NCI-H2081 treated with DMSO at 0.1 percent for 48 hours (cell line): ENCODE results near the gene CNTN3.

ENCODE experiments used
- DNase-seq: peaks from one replicate; lab custom pipeline; 2025; lab: John Stamatoyannopoulos, UW

The CNTN3 gene

DNA sequence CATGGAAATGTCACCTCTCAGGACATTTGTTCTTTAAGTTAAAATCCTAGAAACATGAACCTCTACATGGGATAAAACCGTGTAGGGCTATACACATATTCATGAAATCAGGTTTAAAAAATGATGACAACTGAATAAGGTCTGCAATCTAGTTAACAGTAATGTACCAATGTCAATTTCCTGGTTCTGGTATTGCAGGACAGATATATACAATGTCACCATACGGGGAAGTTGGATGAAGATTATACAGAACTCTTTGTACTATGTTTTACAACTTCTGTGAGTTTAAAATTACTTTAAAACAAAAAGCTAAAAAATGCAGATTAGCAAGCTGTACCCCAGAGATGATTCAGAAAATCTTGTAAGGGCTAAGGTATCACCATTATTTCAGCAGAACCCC, 6.7 kb downstream of the CNTN3 start:
- DNase-seq = no peak

DNA sequence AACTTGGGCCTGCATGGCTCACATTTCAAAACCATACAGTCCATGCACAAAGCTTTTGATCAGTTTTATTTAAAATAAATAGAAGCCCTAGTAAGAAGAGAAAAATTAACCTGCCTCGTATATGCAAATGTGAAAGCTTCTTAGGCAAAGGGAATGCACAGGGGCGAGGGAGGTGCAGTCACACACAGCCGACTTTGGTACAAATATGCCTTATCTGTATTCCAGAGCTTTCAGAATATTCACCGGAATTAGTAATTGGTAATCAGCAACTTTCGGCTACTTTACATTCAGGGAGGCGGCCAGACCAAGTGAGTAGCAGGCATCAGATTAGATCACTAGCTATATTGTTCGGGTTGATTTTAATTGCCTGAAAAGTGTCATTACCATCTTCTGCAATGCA, 7.5 kb downstream of the CNTN3 start:
- no peak for DNase-seq

DNA sequence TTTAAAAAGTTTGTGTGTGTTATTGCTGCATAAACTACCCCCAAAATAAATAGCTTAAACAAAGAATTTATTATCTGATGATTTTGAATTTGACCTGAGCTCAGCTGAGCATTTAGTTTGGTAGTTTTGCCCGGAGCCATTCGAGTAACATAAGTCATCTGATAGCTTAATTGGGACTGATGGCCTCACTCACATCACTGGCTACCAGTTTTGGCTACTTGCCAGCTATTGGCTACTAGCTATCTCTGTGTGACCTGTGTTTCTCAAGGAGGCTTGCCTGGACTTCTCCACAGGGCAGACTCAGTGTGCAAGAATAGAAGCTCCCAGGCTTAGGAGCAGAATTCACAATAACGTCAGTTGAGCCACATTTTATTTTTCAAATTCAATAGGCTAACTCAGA, 9.0 kb downstream of the CNTN3 start:
- no peak for DNase-seq

DNA sequence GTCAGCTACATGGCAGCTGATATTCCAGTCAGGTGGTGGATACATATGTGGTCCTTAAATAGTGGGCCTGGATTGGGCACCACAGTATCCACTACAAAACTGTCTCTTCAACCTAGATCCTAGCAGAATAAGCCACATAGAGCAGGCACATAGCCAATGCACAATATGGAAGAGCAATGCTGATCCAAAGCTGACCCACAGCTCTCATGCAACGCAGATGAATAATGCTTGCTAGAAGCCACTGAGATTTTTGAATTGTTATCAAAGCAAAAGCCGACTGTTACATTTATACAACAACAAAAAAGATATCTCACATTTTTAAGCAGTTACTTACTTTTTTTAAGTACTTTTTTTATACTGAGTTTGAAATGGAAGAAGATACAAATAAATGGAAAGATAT, 11.2 kb downstream of the CNTN3 start:
- DNase-seq = no peak

DNA sequence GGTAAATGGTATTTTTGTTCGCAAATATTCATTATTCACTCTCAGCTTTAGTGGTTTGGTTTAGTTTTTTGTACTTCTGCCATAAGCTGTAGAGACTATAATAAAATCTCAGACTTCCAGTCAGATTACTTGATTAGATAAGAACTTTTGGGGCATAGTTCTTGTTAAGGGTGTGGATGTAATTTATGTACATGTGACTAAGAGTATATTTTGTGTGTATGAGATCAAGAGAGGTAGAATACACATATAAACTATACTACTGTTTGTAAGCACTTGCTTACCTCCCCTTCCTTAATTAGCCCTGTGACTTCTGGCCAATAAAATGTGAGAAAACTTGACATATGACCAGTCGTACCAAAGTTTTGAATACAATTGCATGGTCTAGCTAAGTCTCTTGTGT, 12.0 kb downstream of the CNTN3 start:
- DNase-seq = no peak

DNA sequence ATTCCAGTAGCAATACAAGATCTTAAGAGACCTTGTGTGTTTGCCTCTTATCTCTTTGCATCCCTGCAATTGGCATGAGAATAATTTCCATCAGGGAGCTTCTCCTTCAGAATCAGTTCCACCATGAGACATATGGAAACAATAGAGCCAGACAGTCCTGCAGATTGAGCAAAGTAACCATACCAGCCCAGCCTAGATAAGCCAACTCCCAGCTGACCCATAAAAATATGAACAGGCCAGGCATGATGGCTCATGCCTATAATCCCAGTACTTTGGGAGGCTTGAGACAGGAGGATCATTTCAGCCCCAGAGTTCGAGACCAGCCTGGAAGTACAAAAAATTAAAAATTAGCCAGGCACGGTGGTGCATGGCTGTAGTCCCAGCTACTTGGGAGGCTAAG, 12.7 kb downstream of the CNTN3 start:
- DNase-seq = no peak

DNA sequence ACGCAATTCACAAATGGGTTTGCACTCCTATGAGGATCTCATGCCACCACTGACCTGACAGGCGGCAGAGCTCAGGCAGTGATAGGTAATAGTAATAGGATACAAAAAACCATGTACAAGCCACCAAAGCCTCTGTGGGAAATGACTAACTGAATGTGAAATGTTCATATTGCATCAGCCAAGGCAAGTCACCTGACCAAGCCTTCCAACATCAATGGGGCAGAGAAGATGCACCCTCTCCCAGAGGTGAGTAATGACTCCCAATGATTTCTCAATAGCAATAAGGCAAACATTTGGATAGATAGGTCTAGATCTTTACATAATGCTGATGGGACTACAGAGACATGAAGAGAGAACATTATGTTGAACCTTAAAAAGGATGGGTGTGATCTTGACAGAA, 14.9 kb downstream of the CNTN3 start:
- DNase-seq = no peak

DNA sequence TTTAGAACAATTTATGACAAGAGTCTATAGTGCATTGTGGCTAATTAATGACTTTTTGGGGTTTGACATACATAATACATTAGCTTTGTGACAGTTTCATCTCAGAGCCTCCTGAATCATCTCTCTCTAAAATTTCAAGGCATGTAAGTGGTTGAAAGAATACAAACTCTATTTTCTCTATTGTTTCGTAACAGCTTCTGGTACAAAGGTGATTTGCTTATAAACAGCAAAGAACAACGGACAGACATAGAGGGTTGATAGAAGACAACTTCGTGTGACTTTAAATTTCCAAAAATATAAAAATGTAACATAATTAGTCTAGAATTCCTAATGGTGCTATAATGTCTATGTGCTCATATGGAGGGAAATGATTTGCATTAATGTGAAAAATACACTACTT, 21.3 kb downstream of the CNTN3 start:
- no peak for DNase-seq

DNA sequence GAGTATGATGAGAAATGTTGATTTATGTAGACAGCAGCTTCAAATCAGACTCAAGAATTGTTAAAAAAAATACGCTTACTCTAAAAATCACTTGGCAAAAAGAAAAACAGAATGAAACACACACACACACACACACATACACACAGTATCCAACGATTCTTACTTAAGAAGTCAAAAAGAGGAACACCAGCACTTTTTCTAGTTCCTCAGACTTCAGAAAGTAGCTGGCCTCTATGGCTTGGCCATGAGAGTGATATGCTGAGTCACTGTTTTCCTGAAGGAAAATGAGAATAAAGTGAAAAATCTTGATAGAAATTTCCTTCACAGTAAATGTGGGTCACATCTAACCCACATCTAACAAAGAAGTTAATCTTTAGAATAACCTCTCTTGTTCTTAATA, 22.1 kb downstream of the CNTN3 start:
- DNase-seq = no peak

DNA sequence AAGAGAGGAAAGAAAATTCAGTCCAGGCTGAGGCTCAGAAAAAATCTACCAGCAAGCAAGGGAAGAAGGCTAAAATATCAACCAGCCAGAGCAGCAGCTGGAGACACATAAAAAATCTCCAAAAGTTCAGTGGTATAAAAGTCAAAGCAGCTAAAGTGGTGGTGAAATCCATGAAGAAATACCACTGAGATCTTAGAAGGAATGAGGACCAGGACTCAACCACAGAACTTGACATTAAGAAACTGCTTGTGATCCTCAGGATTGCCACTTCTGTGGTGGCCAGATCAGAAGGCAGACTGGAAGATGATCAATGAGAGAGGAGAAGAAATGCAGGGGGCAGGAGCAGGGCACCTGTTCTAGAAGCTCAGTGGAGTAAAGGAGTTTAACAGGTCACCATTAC, 22.5 kb downstream of the CNTN3 start:
- no peak for DNase-seq

DNA sequence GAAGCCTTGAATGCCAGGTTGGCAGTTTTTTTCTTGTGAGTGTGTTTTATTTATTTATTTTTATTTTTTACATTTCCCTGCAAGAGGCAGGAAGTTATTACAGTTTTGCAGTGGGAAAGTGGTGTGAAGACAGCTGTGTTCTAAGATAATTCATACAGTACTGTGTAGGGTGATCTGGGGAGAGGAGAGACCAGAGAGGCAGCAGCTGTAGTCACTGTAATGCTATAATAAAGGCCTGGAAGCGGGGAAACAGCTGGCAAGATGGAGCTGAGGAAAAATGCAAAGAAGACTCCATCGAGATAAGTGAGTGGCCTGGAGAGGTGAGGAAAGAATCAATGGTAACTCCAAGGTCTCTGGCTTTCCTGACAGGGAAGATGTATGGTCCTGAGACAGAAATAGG, 23.1 kb downstream of the CNTN3 start:
- DNase-seq = no peak

DNA sequence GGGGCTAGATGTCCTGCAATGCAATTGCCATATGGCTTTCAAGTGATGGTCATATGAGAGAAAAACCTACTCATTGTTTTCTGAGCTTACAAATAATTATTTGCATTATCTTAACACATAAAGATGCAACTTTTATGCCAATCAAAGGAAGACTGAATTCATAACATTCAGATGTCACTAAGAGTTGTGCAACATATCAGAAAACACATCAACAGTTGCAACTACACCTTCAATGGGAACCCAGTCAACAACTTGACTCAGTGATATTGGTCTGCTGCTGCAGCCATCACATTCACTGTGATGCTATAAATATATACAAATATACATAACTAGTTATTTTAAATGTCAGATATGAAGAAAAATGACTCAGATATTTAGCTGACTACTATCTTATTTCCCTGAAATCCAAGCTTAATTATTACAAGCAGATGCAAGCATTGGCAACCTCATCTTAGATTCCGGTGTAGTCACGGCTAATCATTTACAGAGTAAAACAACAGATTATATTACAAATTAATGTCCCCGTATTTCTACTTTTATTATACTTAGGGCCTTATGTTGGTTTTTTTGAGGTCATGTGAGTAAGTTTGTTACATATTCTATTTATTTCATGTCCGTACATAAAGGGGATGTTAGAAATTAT, 23.7 kb downstream of the CNTN3 start:
- DNase-seq = no peak

DNA sequence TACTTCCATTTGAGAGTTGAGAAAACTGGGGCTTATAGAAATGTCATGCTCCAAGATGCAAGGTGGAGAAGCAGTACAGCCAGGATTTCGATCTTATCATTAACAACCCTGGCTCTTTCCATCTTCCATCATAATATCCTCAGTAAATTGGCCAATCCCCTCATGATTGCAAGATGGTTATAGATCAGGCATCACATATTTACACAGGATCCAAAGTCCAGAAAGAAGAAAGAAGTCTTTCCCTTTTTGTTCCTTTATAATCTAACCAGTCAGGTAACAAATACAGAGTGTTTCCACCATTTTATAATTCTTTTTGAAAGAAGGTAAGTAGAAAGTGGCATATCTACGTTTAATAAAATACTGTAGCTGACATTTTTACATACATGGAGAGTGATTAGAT, 29.7 kb downstream of the CNTN3 start:
- DNase-seq = no peak

DNA sequence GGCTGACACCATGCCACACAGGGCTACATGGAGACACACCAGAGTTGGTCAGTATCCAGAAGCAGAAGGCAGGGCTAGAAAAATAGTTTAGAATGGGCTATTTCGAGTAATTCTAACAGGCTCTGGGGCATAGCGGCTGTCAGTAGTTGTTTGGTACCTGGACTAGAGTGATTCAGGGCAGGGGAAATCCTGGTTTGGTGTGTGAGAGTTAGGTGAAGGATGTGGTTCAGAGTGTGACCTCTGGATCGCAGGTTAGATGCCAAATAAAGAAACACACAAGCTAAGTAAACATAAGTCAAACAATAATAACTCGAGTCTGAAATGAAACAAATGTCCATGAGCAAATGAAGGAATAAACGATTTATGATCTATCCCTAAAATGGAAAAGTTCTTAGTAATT, 31.5 kb downstream of the CNTN3 start:
- no peak for DNase-seq

DNA sequence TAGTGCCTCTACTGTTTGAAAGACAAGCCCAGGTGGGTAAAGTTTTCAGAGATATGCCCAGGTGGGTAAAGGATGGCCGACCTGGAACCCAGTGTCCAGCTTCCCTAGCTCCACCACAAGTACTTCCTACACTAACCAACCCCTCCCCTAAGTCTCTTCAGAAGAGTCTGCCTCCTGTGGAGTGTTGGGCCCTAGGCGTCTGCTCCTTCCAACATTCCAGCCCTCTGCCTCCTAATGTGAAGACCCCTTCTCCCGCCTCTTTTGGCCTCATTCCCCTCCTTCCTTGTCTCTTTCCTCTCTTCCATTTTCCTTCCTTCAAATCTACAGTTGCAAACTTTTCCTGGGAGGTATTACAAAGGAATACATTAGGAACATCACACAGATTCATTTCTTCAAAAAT, 38.6 kb downstream of the CNTN3 start:
- DNase-seq = no peak

DNA sequence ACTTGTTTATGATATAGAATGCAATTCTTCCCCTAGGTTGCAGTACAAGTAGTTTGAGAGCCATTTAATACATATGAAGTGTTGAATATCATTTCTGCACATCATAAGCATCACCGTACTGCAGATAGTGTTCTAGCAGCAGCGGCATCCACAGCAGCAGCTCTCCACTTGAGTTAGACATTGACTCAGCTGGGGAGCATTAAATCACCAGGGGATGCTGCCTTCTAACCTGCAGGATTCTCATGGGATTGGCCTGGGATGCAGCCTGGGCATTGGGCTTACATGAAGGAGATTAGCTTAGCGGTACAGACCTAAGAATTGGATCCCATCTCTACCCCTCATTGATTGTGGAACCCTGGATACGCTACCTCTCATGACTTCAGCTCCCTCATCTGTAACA, 43.3 kb downstream of the CNTN3 start:
- DNase-seq = no peak
